ENCODE measurements around the gene CEP55. TPM values are rescaled to one million over a fixed set of nuclear protein-coding genes. Genes with fewer than 3 reads are reported as not detected.

The CEP55 gene
- total and polyA plus RNA-seq, 10 of the 15 experiments (the other 5 are each of a cell fraction or from before 2014, with no cell fraction given) = 14.6 to 83.6 (median 52.0) TPM

DNA sequence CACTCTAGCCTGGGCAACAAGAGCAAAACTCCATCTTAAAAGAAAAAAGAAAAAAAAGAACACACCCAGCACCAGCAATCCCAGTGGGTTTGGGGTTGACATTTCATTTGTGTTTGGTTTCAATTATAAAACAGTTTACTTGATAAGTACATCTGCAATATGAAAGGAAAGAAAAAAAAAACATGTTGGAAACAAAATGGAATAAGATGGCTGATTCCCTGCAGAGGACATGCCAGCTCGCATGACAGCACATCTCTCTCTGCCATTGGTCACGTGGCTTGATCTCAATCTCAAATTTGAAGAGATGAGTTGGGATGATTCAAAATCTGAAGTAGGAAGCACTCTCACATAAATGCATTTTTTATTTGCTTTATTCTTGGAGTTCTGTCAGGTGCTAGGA, 42.3 kb upstream of the CEP55 start:
- WGBS (ENCODE audit: insufficient coverage, insufficient replicate concordance, low lambda C conversion rate, missing lambda C conversion rate) = 13% methylated on average over 2 of the region's 2 CpGs
- Histone ChIP-seq H3K4me1 (ENCODE audit: control insufficient read depth, insufficient read depth, low read length) (no peaks in the 10 kb centered on the region), H3K79me2 (ENCODE audit: control insufficient read depth, insufficient read depth, low read length) (no peaks in the 10 kb centered on the region), H4K20me1 (ENCODE audit: control insufficient read depth, insufficient read depth) (no peaks in the 10 kb centered on the region), H3K9ac (ENCODE audit: control insufficient read depth, insufficient read depth, low read length) (no peak overlapping the region), H2AFZ (ENCODE audit: control insufficient read depth, low read depth, low read length) (no peak overlapping the region), H3K4me3 (no peak overlapping the region), H3K9me3 (replicated peaks; ENCODE audit: control insufficient read depth, insufficient read depth, low read length) (no peaks in the 10 kb centered on the region), H3K27me3 (replicated peaks in 1 of 2; ENCODE audit: control insufficient read depth in 2 of 2, insufficient read depth in 2 of 2, low read length in 1 of 2) (no peaks in the 10 kb centered on the region), H3K27ac (ENCODE audit: control insufficient read depth, insufficient read depth) (no peak overlapping the region), H3K36me3 (ENCODE audit: control insufficient read depth in 2 of 2, insufficient read depth in 2 of 2, low read length in 1 of 2) (no peaks in the 10 kb centered on the region), H3K4me2 (ENCODE audit: control insufficient read depth, insufficient read depth) (no peak overlapping the region)
- no TSS peak for BruUV-seq (replicated peaks)
- intact Hi-C loops (cut with micrococcal nuclease; ENCODE audit: unreplicated experiment) = no loop called here
- ChIA-PET RAD21 (ENCODE audit: unreplicated experiment) (no interaction called here), POLR2A (no interaction called here), SMC1A (ENCODE audit: uncharacterized antibody, unreplicated experiment) (no interaction called here), CTCF (interaction anchor here (0.7 to 1.2 kb wide), 3 partner anchors 77 to 851 kb away, joined by 3 to 5 read pairs (median 3); no protein-coding TSS in a partner anchor)
- in situ Hi-C loops (cut with MboI) = no loop called here
- ATAC-seq = no peak
- TF ChIP-seq SUPT20H (IDR thresholded peaks at IDR 0.05; ENCODE audit: borderline replicate concordance, control insufficient read depth, low read depth, low read length) = no peak
- no peak for TF ChIP-seq CHD2 (IDR thresholded peaks at IDR 0.05; ENCODE audit: borderline replicate concordance, low read depth, low read length)
- TF ChIP-seq BMI1 (IDR thresholded peaks at IDR 0.05; ENCODE audit: borderline replicate concordance) = no peak
- no peak for TF ChIP-seq RUNX3 (IDR thresholded peaks at IDR 0.05; ENCODE audit: low read length)
- no peak for TF ChIP-seq RELA (IDR thresholded peaks at IDR 0.05; ENCODE audit: borderline replicate concordance, partially characterized antibody)
- no peak for TF ChIP-seq PKNOX1 (IDR thresholded peaks at IDR 0.05)
- TF ChIP-seq POU2F2 (IDR thresholded peaks at IDR 0.05; ENCODE audit: borderline replicate concordance, low read depth, low read length) = no peak
- no peak for TF ChIP-seq KLF5 (IDR thresholded peaks at IDR 0.05; ENCODE audit: partially characterized antibody)
- TF ChIP-seq TCF12 (IDR thresholded peaks at IDR 0.05; ENCODE audit: low read depth, low read length) = no peak
- no peak for TF ChIP-seq ZNF384 (IDR thresholded peaks at IDR 0.05; ENCODE audit: borderline replicate concordance, low read depth, low read length)
- TF ChIP-seq SIX5 (IDR thresholded peaks at IDR 0.05; ENCODE audit: low read depth, low read length, severe bottlenecking) = no peak
- no peak for TF ChIP-seq CBX3 (IDR thresholded peaks at IDR 0.05; ENCODE audit: borderline replicate concordance, low read depth)
- TF ChIP-seq TCF7 (IDR thresholded peaks at IDR 0.05; ENCODE audit: borderline replicate concordance) = no peak
- TF ChIP-seq ATF7 (IDR thresholded peaks at IDR 0.05; ENCODE audit: low read depth) = no peak
- TF ChIP-seq STAT3 (IDR thresholded peaks at IDR 0.05; ENCODE audit: low read depth, low read length) = no peak
- TF ChIP-seq EGR1 (IDR thresholded peaks at IDR 0.05; ENCODE audit: borderline replicate concordance in 1 of 2, low read depth in 2 of 2, low read length in 2 of 2) = no peak
- no peak for TF ChIP-seq RBBP5 (conservative IDR thresholded peaks at IDR 0.05)
- TF ChIP-seq CHD1 (IDR thresholded peaks at IDR 0.05; ENCODE audit: low read depth, low read length) = no peak
- DNase-seq (ENCODE audit: low read depth, low spot score) = no peak
- no peak for FAIRE-seq

All from GM12878 (cell line).